Superior temporal gyrus (tissue), 1 donor: ENCODE results near the gene OTOL1.

Experiments used
- DNase-seq: peaks from one replicate; pipeline ENCODE4 v3.0.0-alpha.2; 2016; ENCODE audit errors: extremely low spot score

The OTOL1 gene

DNA sequence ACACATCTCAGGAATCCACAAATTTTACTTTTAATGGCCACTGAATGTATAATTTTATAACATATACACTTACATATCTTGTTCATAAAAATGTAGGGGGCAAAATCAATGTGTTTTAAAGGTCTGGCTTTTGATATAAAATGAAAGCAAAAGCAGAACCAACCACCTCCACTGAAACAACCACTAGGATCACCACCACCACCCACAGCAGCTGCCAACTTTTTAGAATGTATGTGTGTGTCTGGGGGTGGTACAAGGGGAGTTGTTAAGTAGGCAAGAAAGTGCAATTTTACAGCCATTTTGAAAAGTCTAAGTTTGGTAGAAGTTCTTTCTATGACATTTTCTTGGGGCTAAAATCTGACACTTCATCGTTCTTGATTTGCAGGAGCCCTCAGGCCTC is 44.0 kb downstream of the OTOL1 start:
- no peak for DNase-seq

GRCh38 chr3:161545824-161546223 is 49.2 kb downstream of the OTOL1 start:
- DNase-seq: no peak

GRCh38 chr3:161548301-161548700 is 51.7 kb downstream of the OTOL1 start:
- DNase-seq: no peak

GRCh38 chr3:161549261-161549660 is 52.7 kb downstream of the OTOL1 start:
- DNase-seq: no peak

- no peak for DNase-seq
These were observed 54.0 kb downstream of the OTOL1 start for GRCh38 chr3:161550491-161551195.

GRCh38 chr3:161551697-161552096 is 55.1 kb downstream of the OTOL1 start:
- no peak for DNase-seq

DNA sequence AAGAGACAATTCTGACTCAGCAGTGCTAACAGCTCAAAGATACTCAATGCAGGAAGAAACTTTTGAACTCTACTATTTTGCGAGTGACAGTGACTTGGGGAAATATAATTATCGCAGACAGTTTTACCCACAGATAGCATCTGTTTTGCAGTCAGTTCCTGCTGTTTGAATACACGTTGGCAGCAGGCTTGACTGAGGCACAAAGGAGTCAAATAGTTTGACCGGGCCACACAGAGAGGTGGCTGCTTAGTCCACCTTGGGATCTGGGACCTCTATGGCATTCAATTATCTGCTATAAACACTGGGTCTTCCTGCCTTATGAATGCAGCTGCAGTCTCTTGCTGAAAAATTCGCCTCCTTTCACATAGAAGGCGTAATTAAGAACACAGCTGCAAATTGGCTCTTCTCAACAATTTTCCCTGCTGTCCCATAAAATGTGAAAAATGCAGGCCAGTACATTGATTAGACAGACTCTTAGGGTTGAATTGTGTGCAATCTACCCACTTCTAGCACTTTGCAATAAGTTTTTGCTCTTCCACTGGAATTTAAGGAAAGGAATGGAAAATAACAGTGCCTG is 56.5 kb downstream of the OTOL1 start:
- DNase-seq: no peak
